Right atrium auricular region (tissue), 2 donors: ENCODE data around the gene GPC3. TPM values are rescaled to one million over a fixed set of nuclear protein-coding genes. Genes with fewer than 3 reads are reported as not detected.

Experiments used
- DNase-seq: peaks from one replicate; pipeline ENCODE4 v3.0.0-alpha.2; 2019; ENCODE audit warnings: low spot score
- H3K27ac ChIP-seq, 2 donors: fragments of 200-600 bp; sonication (generic); 1 replicate in 1 of 2; 2 replicates in 1 of 2; pipeline ENCODE4 v1.5.1; 2016 to 2019
- H3K27me3 ChIP-seq, 2 donors: fragments of 200-600 bp; sonication (generic); one replicate each; pipeline versions ENCODE4 v1.5.1 to v1.6.0; 2017 to 2019
- H3K36me3 ChIP-seq: fragments of 200-600 bp; sonication (generic); one replicate; pipeline ENCODE4 v1.5.1; 2016
- H3K4me1 ChIP-seq, 2 donors: fragments of 200-600 bp; sonication (generic); one replicate each; pipeline versions ENCODE4 v1.5.1 to v1.6.0; 2017 to 2019
- H3K4me3 ChIP-seq, 2 donors: fragments of 200-600 bp; sonication (generic); 1 replicate in 1 of 2; 2 replicates in 1 of 2; pipeline ENCODE4 v1.5.1; 2017 to 2019; ENCODE audit warnings: mild to moderate bottlenecking in 1 of 2, moderate library complexity in 1 of 2
- H3K9me3 ChIP-seq, 2 donors: fragments of 200-600 bp; sonication (generic); one replicate each; pipeline ENCODE4 v1.5.1; 2019
- total RNA-seq, 2 donors: library from RNA; depleted of rRNA; stranded (reverse); fragments of >200 nt; gene quantifications; one replicate each; pipeline ENCODE4 v1.1.0, GENCODE V29; 2016
- TF ChIP-seq, protein P1 (sequence below), 2 donors: fragments of 200-600 bp; sonication (generic); IDR thresholded peaks; one replicate each; pipeline ENCODE4 v1.5.1; 2019; ENCODE audit warnings: antibody characterized with exemption in 2 of 2

The GPC3 gene
- total RNA-seq, 2 donors from 2014 or later: 3.5 to 18.6 TPM

DNA sequence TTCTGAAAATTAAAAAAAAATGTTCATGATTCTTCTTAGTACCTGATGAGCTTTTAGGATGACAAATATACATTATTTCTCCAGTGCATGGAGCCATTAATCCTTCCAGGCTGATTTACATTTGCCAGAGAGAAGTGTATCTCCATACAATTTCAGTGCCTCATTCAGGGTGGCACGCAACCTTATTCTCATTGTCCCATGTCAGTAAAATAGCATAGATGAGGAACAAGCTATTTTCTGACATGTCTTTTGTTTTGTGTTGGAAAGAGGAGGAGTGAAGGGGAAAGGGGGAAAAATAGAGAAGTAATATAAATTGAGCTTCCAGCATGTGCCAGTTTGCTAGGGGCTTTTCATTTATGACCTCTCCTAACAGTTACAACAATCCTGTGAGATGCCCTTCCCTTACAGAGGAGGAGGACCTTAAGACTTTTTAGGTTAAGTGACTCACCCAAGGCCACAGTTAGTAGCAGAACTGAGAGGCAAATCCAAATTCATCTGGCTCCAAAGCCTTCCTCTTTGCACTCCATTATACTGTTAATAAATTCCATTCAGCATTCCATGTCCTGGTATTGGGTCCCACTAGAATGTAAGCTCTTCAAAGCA, 295.3 kb downstream of the GPC3 start:
- TF ChIP-seq, protein P1, sequence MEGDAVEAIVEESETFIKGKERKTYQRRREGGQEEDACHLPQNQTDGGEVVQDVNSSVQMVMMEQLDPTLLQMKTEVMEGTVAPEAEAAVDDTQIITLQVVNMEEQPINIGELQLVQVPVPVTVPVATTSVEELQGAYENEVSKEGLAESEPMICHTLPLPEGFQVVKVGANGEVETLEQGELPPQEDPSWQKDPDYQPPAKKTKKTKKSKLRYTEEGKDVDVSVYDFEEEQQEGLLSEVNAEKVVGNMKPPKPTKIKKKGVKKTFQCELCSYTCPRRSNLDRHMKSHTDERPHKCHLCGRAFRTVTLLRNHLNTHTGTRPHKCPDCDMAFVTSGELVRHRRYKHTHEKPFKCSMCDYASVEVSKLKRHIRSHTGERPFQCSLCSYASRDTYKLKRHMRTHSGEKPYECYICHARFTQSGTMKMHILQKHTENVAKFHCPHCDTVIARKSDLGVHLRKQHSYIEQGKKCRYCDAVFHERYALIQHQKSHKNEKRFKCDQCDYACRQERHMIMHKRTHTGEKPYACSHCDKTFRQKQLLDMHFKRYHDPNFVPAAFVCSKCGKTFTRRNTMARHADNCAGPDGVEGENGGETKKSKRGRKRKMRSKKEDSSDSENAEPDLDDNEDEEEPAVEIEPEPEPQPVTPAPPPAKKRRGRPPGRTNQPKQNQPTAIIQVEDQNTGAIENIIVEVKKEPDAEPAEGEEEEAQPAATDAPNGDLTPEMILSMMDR (IDR thresholded peaks at IDR 0.05): no peak
- H3K27me3 ChIP-seq: no peaks in the 10 kb centered on the region
- H3K9me3 ChIP-seq: no peaks in the 10 kb centered on the region
- DNase-seq: no peak
- H3K4me3 ChIP-seq: no peak overlapping the region
- no peak overlapping the region for H3K27ac ChIP-seq
- H3K36me3 ChIP-seq: no peaks in the 10 kb centered on the region
- no peaks in the 10 kb centered on the region for H3K4me1 ChIP-seq

DNA sequence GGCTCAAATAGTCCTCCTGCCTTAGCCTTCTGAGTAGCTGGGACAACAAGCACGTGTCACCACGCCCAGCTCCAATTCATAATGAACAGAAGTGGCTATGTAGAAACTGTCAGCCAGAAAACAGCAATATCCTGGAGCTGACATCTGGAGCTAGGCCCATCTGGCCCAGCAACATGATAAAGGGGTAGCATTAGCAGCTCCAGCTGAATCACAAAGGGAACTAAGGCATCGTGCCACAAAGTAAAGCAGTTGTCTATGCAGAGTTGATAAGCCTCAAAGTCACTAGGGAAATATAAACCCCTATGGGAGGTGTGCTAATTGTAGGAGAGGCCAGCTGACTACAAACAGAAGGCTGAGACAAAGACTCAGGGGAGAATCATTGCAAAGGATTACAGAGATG, 299.6 kb downstream of the GPC3 start:
- Histone ChIP-seq H3K4me1 (no peaks in the 10 kb centered on the region), H3K27ac (no peak overlapping the region), H3K4me3 (no peak overlapping the region), H3K36me3 (no peaks in the 10 kb centered on the region), H3K27me3 (no peaks in the 10 kb centered on the region), H3K9me3 (no peaks in the 10 kb centered on the region)
- DNase-seq: no peak
- TF ChIP-seq, protein P1 (IDR thresholded peaks at IDR 0.05): no peak

DNA sequence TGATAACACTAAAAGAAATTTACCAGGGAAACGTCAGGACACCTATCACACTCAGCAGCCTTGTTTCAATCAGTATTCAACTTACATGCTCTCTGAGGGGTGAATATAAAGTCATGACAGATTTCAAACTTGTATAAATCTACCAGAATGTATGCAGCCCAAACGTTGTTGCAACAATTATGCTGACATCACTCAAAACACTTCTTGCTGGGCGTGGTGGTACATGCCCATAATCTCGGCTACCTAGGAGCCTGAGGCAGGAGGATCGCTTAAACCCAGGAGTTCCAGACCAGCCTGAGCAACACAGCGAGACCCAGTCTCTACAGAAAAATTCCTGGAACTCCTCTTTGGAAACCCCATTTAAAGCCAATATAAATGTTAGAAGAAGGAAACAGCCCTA, 303.5 kb downstream of the GPC3 start:
- no peak overlapping the region for H3K4me3 ChIP-seq
- no peaks in the 10 kb centered on the region for H3K9me3 ChIP-seq
- TF ChIP-seq, protein P1 (IDR thresholded peaks at IDR 0.05): no peak
- H3K36me3 ChIP-seq: no peaks in the 10 kb centered on the region
- no peak for DNase-seq
- no peaks in the 10 kb centered on the region for H3K27me3 ChIP-seq
- H3K4me1 ChIP-seq: no peaks in the 10 kb centered on the region
- H3K27ac ChIP-seq: no peak overlapping the region

DNA sequence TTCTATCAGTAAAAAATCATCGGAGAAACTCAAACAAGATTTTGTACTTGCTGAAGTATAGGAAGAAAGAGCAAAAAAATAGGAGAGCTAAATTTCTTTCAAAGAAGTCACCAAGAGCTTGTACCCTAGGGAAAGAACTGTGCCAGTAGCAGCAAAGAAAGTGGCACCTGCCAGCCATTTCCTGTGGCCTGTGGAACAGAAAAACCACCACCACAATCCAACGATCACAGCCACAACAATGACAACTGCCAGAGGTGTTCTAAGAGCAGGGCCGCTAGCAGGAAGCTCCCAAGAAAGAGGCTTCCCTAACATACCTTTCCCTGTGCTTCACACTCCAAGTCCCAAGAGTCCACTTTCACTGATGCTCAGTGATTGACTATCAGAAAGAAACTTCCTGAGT, 304.0 kb downstream of the GPC3 start:
- Histone ChIP-seq H3K36me3 (no peaks in the 10 kb centered on the region), H3K4me1 (no peaks in the 10 kb centered on the region), H3K27ac (no peak overlapping the region), H3K4me3 (no peak overlapping the region), H3K9me3 (no peaks in the 10 kb centered on the region), H3K27me3 (no peaks in the 10 kb centered on the region)
- TF ChIP-seq, protein P1 (IDR thresholded peaks at IDR 0.05): no peak
- no peak for DNase-seq

DNA sequence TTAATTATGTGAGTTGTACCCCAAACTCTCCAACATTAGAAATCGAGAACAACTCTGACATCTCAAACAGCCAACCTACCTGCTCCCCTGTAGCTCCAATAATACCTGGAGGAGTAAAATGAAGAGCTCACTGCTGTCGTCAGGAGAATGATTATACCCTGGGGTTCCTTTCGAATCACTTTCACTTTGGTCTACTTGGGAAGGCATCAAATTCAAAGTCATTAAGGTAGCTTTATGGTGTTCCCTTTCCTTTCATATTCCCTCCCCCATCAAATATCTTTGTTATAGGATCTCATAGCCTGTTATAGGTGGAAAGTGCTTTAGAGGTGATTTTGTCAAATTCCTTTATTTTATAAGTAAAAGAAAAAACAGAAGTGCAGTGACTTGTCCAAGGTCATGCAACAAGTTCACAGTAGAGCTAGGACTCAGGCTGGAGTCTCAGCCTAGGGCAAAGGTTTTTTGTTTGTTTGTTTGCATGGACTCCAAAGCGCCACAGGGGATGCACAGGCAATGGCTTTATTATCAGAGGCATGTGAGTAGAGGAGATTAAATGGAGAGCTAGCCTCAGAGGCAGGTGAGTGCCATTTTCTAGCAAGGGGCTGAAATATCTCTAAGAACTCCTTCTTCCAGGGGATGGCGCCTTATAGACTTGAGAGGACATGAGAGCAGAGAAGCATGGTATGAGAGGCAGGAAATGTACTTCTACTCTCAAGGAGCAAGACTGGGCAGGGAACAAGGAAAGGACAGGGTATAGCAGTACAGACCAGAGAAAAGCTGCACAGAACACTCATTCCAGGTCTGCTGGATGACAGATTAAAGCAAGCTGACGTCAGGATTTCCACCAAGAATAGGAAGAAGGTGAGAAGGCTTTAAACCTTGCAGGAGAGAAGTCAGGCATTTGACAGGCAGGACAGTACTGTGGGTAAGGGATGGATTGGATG, 308.0 kb downstream of the GPC3 start:
- no peak overlapping the region for H3K4me3 ChIP-seq
- DNase-seq: no peak
- H3K9me3 ChIP-seq: no peaks in the 10 kb centered on the region
- H3K27ac ChIP-seq: no peak overlapping the region
- TF ChIP-seq, protein P1 (IDR thresholded peaks at IDR 0.05): no peak
- no peaks in the 10 kb centered on the region for H3K4me1 ChIP-seq
- H3K27me3 ChIP-seq: no peaks in the 10 kb centered on the region
- no peaks in the 10 kb centered on the region for H3K36me3 ChIP-seq
